HFFc6 (cell line): Measurements from ENCODE around the gene EHBP1. TPM values are rescaled to one million over a fixed set of nuclear protein-coding genes. Genes with fewer than 3 reads are reported as not detected.

ENCODE experiments used
- DNase-seq: peaks from one replicate; pipeline ENCODE4 v3.0.0-alpha.2; 2018
- H3K27ac Mint-ChIP-seq: 2 replicates; pipeline ENCODE4 v1.8.0; 2020; ENCODE audit warnings: mild to moderate bottlenecking, mixed read lengths
- H3K27me3 Mint-ChIP-seq: 2 replicates; pipeline ENCODE4 v1.8.0; 2021; ENCODE audit warnings: mild to moderate bottlenecking, moderate library complexity, mixed read lengths; ENCODE audit not compliant: insufficient read depth
- H3K36me3 Mint-ChIP-seq: 2 replicates; pipeline ENCODE4 v1.8.0; 2021; ENCODE audit warnings: low read depth, mixed read lengths
- H3K4me1 Mint-ChIP-seq: 2 replicates; pipeline ENCODE4 v1.8.0; 2020; ENCODE audit warnings: low read depth, mixed read lengths
- H3K4me3 Mint-ChIP-seq: 2 replicates; pipeline ENCODE4 v1.8.0; 2020; ENCODE audit warnings: mild to moderate bottlenecking, moderate library complexity, mixed read lengths
- H3K9me3 Mint-ChIP-seq: 2 replicates; pipeline ENCODE4 v1.8.0; 2020; ENCODE audit warnings: mild to moderate bottlenecking, mixed read lengths
- CTCF ChIP-seq: fragments of 200-600 bp; sonication (generic); IDR thresholded peaks from 2 replicates; pipeline ENCODE4 v1.5.0; 2021; ENCODE audit warnings: antibody characterized with exemption, mild to moderate bottlenecking
- total RNA-seq, 6 experiments: library from RNA; stranded (reverse); fragmentation: NEBNext Ultra II Directional; extraction: Animal tissue kit (Norgen Biotek cat#: 25700); gene quantifications; 2 replicates in 1 of 6; 3 replicates in 5 of 6; pipeline ENCODE4 v1.2.3, GENCODE V29; 2021

The EHBP1 gene
- total RNA-seq, 6 experiments from 2014 or later = 72.7 to 87.3 (median 80.6) TPM

- peaks cover 12% of the 10 kb centered on the region for H3K9me3 Mint-ChIP-seq
These were observed 14.2 kb downstream of the EHBP1 start for GRCh38 chr2:62719757-62720156.

GRCh38 chr2:62722679-62723078, 17.2 kb downstream of the EHBP1 start:
- Mint-ChIP-seq H3K9me3 (peaks cover 12% of the 10 kb centered on the region), H3K27me3 (no peaks in the 10 kb centered on the region), H3K36me3 (peaks cover 47% of the 10 kb centered on the region), H3K27ac (no peak overlapping the region), H3K4me3 (no peak overlapping the region), H3K4me1 (peaks cover 60% of the 10 kb centered on the region)
- TF ChIP-seq CTCF = no peak
- DNase-seq = no peak

More at GRCh38 chr2:62719757-62720156, 14.2 kb downstream of the EHBP1 start:
- Mint-ChIP-seq H3K36me3 (peaks cover 68% of the 10 kb centered on the region), H3K27ac (no peak overlapping the region), H3K27me3 (no peaks in the 10 kb centered on the region), H3K4me3 (no peak overlapping the region), H3K4me1 (peaks cover 46% of the 10 kb centered on the region)
- no peak for DNase-seq
- no peak for TF ChIP-seq CTCF

GRCh38 chr2:62723253-62723652, 17.7 kb downstream of the EHBP1 start:
- H3K4me3 Mint-ChIP-seq = no peak overlapping the region
- no peak for DNase-seq
- peaks cover 45% of the 10 kb centered on the region for H3K36me3 Mint-ChIP-seq
- no peaks in the 10 kb centered on the region for H3K27me3 Mint-ChIP-seq
- H3K4me1 Mint-ChIP-seq = peaks cover 62% of the 10 kb centered on the region
- peaks cover 12% of the 10 kb centered on the region for H3K9me3 Mint-ChIP-seq
- TF ChIP-seq CTCF = no peak
- H3K27ac Mint-ChIP-seq = no peak overlapping the region

- DNase-seq = no peak
- no peak for TF ChIP-seq CTCF
- peaks cover 45% of the 10 kb centered on the region for H3K36me3 Mint-ChIP-seq
- peak overlapping the region; percentile 50 for H3K27ac Mint-ChIP-seq
- H3K27me3 Mint-ChIP-seq = no peaks in the 10 kb centered on the region
- no peak overlapping the region for H3K4me3 Mint-ChIP-seq
- peaks cover 12% of the 10 kb centered on the region for H3K9me3 Mint-ChIP-seq
- H3K4me1 Mint-ChIP-seq = peaks cover 62% of the 10 kb centered on the region
These were observed 18.6 kb downstream of the EHBP1 start for GRCh38 chr2:62724106-62724505.

- H3K4me3 Mint-ChIP-seq = no peak overlapping the region
- H3K9me3 Mint-ChIP-seq = peaks cover 12% of the 10 kb centered on the region
- H3K4me1 Mint-ChIP-seq = peaks cover 61% of the 10 kb centered on the region
- H3K27ac Mint-ChIP-seq = no peak overlapping the region; the same call in 1 of the 2 replicates
- H3K27me3 Mint-ChIP-seq = no peaks in the 10 kb centered on the region
- H3K36me3 Mint-ChIP-seq = peaks cover 45% of the 10 kb centered on the region
- TF ChIP-seq CTCF = peak; percentile 64
- no peak for DNase-seq
These were observed 19.6 kb downstream of the EHBP1 start for GRCh38 chr2:62724886-62725711.
